NK-92 (cell line): Measurements from ENCODE around the gene GRIN3B.
"Not testable (repeated sequence)": the region's sequence is repeated elsewhere in the genome, so short reads cannot be mapped to it uniquely, and the experiment has no call there.

Source experiments
- DNase-seq: peaks from one replicate; lab custom pipeline; 2025; ENCODE audit not compliant: unreplicated experiment; lab: John Stamatoyannopoulos, UW

GRIN3B gene

GRCh38 chr19:1018932-1019615 lies 18.9 kb downstream of the GRIN3B start:
- no peak for DNase-seq

- DNase-seq: no peak
Observed at GRCh38 chr19:1019616-1019961, 19.4 kb downstream of the GRIN3B start.

- DNase-seq: no peak
Observed at GRCh38 chr19:1019980-1020867, 20.0 kb downstream of the GRIN3B start.

GRCh38 chr19:1020868-1021425 lies 20.7 kb downstream of the GRIN3B start, which contains the start of gene TMEM259:
Gene TMEM259 (minus strand): TSS chr19:1021123. CDS start chr19:1020996, 127 bp downstream.
- peak; percentile 74 for DNase-seq

- DNase-seq: not testable (repeated sequence)
Observed at GRCh38 chr19:1023883-1024188, 23.6 kb downstream of the GRIN3B start.

- DNase-seq: not testable (repeated sequence)
Observed at GRCh38 chr19:1025080-1025479, 24.9 kb downstream of the GRIN3B start.

- no peak for DNase-seq
Observed at GRCh38 chr19:1025960-1026782, 26.0 kb downstream of the GRIN3B start, which contains the start of gene CNN2. Gene CNN2 (plus strand): TSS chr19:1026608. CDS start chr19:1026662, 54 bp downstream.

GRCh38 chr19:1026783-1027649 lies 26.8 kb downstream of the GRIN3B start:
- no peak for DNase-seq

- DNase-seq: no peak
Observed at GRCh38 chr19:1027650-1028061, 27.4 kb downstream of the GRIN3B start.

GRCh38 chr19:1028062-1028926 lies 28.1 kb downstream of the GRIN3B start:
- no peak for DNase-seq

- no peak for DNase-seq
Observed at GRCh38 chr19:1032264-1032867, 32.1 kb downstream of the GRIN3B start.

- no peak for DNase-seq
Observed at GRCh38 chr19:1035998-1036621, 35.9 kb downstream of the GRIN3B start.

GRCh38 chr19:1037621-1038064 lies 37.4 kb downstream of the GRIN3B start:
- DNase-seq: no peak

GRCh38 chr19:1038978-1039645 lies 38.9 kb downstream of the GRIN3B start:
- DNase-seq: no peak

- DNase-seq: peak; percentile 97
Observed at GRCh38 chr19:1039646-1040475, 39.6 kb downstream of the GRIN3B start, which contains the start of gene ABCA7. Gene ABCA7 (plus strand): TSS chr19:1040107. CDS start chr19:1041362, 1,255 bp downstream.

GRCh38 chr19:1040476-1041271 lies 40.5 kb downstream of the GRIN3B start:
- DNase-seq: no peak
